Ishikawa (cell line): ENCODE data around the gene TMEM176B.

Experiments
- CEBPB ChIP-seq: IDR thresholded peaks from 2 replicates; pipeline ENCODE4 v1.6.1; 2012
- EGR1 ChIP-seq: IDR thresholded peaks from 2 replicates; pipeline ENCODE4 v1.6.1; 2012
- RAD21 ChIP-seq: IDR thresholded peaks from 2 replicates; pipeline ENCODE4 v1.6.1; 2012; ENCODE audit warnings: low read depth
- TAF1 ChIP-seq: IDR thresholded peaks from 2 replicates; pipeline ENCODE4 v1.6.1; 2012; ENCODE audit warnings: low read depth, mild to moderate bottlenecking
- TCF12 ChIP-seq: IDR thresholded peaks from 2 replicates; pipeline ENCODE4 v1.6.1; 2012; ENCODE audit warnings: low read depth
- YY1 ChIP-seq: IDR thresholded peaks from 2 replicates; pipeline ENCODE4 v1.6.1; 2012; ENCODE audit warnings: low read depth
- TF ChIP-seq, protein P1 (sequence below): IDR thresholded peaks from 2 replicates; pipeline ENCODE4 v1.6.1; 2012
- TF ChIP-seq, protein P2 (sequence below): IDR thresholded peaks from 2 replicates; pipeline ENCODE4 v1.6.1; 2012; ENCODE audit warnings: low read depth, mild to moderate bottlenecking

DNA sequence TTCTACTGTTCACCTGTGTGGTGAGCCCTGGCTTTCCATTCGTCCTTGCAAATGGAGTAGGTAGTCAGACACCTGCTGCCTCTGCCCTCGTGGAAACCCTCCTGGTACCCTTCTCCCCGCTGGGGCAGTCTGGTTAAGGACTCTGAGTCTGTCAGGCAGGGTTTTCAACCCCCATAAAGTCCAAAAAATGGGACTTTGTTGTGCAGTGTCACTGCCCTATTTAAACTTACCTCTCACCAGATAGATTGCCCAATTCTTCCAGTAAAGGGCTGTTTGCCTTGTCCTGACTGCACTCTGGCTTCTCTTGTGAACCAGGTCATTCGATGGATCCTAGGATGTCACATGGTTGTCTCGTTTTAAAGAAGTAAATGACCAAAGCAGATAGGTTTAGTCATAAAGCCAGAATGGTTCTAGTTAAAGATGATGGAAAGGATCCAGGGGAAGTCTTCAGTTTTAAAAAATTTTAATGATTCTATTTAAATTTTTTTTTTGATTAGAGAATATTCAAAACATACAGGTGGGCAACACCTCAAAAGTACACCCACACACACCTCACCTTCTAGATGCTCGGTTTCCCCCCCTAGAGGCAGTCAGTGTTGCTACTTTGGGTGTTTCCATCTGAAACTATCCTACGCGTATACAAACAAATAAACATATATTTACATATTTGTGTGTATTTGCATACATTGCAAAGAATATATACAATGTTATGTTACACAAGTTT, 22.0 kb downstream of the TMEM176B start:
- TF ChIP-seq EGR1 (no peak), TCF12 (no peak), RAD21 (no peak), CEBPB (no peak), YY1 (no peak), TAF1 (no peak)
- TF ChIP-seq, protein P1, sequence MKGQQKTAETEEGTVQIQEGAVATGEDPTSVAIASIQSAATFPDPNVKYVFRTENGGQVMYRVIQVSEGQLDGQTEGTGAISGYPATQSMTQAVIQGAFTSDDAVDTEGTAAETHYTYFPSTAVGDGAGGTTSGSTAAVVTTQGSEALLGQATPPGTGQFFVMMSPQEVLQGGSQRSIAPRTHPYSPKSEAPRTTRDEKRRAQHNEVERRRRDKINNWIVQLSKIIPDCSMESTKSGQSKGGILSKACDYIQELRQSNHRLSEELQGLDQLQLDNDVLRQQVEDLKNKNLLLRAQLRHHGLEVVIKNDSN, result no peak
- TF ChIP-seq, protein P2, sequence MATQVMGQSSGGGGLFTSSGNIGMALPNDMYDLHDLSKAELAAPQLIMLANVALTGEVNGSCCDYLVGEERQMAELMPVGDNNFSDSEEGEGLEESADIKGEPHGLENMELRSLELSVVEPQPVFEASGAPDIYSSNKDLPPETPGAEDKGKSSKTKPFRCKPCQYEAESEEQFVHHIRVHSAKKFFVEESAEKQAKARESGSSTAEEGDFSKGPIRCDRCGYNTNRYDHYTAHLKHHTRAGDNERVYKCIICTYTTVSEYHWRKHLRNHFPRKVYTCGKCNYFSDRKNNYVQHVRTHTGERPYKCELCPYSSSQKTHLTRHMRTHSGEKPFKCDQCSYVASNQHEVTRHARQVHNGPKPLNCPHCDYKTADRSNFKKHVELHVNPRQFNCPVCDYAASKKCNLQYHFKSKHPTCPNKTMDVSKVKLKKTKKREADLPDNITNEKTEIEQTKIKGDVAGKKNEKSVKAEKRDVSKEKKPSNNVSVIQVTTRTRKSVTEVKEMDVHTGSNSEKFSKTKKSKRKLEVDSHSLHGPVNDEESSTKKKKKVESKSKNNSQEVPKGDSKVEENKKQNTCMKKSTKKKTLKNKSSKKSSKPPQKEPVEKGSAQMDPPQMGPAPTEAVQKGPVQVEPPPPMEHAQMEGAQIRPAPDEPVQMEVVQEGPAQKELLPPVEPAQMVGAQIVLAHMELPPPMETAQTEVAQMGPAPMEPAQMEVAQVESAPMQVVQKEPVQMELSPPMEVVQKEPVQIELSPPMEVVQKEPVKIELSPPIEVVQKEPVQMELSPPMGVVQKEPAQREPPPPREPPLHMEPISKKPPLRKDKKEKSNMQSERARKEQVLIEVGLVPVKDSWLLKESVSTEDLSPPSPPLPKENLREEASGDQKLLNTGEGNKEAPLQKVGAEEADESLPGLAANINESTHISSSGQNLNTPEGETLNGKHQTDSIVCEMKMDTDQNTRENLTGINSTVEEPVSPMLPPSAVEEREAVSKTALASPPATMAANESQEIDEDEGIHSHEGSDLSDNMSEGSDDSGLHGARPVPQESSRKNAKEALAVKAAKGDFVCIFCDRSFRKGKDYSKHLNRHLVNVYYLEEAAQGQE, result no peak
